ENCODE data around the gene ANKHD1.
"Not testable (repeated sequence)": the region's sequence is repeated elsewhere in the genome, so short reads cannot be mapped to it uniquely, and the experiment has no call there.

ANKHD1 gene

DNA sequence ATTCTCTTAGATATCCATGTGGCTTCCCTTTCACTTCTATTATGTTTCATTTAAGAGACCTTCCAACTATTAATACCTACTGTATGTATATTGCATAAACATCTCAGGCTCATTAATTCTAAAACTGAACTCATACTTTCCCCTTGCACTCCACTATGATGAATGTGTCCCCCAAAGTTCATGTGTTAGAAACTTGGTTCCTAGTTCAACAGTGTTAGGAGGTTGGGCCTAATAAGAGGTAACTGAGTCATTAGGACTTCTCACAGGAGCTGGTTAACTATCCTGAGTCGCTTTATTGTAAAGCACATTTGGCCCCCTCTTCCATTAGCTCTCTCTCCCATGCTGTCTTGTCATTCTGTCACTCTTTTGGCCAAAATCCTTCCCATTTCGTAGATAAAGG lies 22.0 kb downstream of the ANKHD1 start:
- no peak for DNase-seq (ENCODE audit: low read depth in 2 of 2)

DNA sequence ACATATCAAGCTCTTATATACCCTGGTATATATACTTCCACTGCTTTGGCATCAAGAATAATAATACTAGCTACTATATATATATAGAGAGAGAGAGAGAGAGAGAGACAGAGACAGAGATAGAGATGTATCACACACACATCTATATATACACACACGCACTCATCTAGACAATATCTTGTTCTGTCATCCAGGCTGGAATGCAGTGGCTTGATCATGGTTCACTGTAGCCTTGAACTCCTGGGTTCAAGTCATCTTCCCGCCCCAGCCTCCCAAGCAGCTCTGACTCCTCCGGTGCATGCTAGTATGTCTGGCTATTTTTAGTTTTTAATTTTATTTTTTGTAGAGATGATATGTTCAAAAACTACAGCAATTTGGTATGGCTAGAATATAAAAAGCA lies 22.5 kb downstream of the ANKHD1 start:
- no peak for DNase-seq (ENCODE audit: low read depth in 2 of 2)

DNA sequence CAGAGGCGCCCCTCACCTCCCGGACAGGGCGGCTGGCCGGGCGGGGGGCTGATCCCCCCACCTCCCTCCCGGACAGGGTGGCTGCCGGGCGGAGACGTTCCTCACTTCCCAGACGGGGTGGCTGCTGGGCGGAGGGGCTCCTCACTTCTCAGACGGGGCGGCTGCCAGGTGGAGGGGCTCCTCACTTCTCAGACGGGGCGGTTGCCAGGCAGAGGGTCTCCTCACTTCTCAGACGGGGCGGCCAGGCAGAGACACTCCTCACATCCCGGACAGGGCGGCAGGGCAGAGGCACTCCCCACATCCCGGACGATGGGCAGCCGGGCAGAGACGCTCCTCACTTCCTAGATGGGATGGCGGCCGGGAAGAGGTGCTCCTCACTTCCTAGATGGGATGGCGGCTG lies 26.1 kb downstream of the ANKHD1 start:
- DNase-seq (ENCODE audit: low read depth in 2 of 2) = not testable (repeated sequence)

DNA sequence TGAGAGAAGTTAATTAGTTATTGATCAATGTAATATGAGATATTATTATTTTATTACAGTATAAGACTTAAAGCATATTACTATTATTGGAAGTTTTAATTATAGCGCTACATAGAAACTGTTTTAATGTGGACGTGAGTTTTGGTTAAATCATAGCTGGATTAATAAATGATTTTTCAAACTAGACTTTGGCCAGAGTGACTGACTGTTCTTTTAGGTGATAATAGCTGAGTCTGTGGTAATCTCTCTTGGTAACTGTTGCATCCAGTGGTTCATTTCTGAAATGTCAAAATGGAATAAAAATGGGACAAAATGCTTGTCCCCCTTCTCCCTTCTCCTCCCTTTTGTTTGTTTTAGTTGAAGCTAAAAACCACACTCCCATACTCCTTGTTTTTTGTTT lies 28.1 kb downstream of the ANKHD1 start:
- DNase-seq (ENCODE audit: low read depth in 2 of 2) = no peak

DNA sequence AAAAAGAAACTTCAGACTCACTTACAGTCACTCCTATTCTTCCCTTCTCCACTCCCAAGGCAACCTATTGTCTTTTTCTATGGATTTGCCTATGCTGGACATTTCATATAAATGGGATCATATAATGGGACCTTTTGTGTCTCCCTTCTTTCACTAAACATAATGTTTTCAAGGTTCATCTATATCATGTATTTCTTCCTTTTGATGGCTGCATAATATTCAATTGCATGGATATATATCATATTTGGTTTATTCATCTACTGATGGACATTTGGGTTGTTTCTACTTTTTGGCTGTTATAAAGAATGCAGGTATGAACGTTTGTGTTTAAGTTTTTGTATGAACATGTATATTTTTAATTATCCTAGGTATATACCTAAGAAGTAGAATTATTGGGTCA lies 30.6 kb downstream of the ANKHD1 start:
- DNase-seq (ENCODE audit: low read depth in 2 of 2) = no peak

DNA sequence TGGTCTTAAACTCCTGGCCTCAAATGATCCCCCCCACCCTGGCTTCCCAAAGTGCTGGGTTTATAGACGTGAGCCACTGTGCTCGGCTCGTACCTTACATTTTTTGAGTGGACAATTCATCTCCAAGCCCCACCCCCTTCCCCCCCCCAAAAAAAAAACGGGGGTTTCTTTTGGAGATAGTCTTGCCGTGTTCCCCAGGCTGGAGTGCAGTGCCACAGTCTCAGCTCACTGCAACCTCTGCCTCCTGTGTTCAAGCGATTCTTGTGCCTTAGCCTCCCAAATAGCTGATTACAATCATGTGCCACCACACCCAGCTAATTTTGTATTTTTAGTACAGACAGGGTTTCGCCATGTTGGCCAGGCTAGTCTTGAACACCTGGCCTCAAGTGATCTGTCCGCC lies 31.3 kb downstream of the ANKHD1 start:
- no peak for DNase-seq (ENCODE audit: low read depth in 2 of 2)

DNA sequence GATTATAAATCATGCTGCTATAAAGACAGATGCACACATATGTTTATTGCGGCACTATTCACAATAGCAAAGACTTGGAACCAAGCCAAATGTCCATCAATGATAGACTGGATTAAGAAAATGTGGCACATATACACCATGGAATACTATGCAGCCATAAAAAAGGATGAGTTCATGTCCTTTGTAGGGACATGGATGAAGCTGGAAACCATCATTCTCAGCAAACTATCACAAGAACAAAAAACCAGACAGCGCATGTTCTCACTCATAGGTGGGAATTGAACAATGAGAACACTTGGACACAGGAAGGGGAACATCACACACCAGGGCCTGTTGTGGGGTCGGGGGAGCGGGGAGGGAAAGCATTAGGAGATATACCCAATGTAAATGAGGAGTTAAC lies 55.7 kb downstream of the ANKHD1 start:
- not testable (repeated sequence) for DNase-seq (ENCODE audit: low read depth in 2 of 2)

DNA sequence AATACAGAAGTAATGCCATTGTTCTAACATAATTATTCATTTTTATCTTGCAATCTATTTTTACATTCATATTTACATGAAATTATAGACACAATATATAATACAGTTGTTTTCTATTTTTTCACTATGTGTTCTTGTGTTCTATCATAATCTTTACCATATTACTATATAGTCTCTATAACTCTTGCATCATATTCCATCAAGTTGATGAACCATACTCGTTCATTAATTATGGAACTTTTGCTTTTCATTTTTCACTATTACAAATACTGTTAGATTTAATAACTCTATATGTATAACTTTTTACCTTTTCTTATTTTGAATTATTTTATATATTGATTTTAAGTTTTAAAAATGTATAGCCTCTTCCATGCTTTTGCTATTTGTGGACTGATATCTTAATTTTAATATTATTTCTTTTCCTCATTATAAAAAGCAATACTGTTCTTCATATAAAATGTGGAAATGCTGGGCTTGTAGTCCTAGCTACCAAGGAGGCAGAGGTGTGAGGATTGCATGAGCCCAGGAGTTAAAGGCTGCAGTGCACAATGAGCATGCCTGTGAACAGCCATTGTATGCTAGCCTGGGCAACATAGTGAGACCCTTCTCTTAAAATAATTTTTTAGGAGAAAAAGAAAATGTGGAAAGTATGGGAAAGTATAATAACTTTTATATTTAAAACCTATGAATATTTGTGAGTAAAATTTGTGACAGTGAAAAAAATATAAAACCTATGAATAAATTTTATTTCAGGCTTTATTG lies 65.5 kb downstream of the ANKHD1 start:
- DNase-seq (ENCODE audit: low read depth in 2 of 2) = no peak

DNA sequence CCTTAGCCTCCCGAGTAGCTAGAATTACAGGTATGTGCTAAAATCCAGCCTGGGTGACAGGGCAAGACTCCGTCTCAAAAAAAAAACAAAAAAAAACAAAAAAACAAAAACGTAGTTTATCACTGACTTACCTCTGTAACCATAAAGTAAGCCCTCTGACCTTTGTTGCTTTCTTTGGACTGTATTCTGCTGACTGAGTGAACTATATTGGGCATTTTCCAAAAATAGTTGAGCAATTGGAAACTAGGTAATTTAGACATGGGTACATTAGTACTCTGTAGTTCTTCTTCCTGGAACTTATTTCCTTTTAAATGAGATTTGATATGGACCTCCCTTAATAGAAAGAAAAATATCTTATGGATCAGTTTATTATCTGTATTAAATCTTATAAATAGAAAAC lies 66.6 kb downstream of the ANKHD1 start:
- DNase-seq (ENCODE audit: low read depth in 2 of 2) = no peak

DNA sequence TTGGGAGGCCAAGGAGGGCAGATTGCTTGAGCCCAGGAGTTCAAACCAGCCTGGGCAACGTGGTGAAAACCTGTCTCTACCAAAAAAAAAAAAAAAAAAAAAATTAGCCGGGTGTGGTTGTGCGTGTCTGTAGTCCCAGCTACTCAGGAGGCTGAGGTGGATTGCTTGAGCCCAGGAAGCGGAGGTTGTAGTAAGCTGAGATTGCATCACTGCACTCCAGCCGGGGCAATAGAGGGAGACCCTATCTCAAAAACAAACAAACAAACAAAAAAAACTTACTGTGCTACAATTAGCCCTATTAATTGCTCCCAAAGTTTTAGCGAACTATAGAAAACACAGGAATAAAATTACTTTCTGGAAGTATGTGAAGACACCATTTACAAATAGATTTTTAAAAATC lies 67.6 kb downstream of the ANKHD1 start:
- no peak for DNase-seq (ENCODE audit: low read depth in 2 of 2)

DNA sequence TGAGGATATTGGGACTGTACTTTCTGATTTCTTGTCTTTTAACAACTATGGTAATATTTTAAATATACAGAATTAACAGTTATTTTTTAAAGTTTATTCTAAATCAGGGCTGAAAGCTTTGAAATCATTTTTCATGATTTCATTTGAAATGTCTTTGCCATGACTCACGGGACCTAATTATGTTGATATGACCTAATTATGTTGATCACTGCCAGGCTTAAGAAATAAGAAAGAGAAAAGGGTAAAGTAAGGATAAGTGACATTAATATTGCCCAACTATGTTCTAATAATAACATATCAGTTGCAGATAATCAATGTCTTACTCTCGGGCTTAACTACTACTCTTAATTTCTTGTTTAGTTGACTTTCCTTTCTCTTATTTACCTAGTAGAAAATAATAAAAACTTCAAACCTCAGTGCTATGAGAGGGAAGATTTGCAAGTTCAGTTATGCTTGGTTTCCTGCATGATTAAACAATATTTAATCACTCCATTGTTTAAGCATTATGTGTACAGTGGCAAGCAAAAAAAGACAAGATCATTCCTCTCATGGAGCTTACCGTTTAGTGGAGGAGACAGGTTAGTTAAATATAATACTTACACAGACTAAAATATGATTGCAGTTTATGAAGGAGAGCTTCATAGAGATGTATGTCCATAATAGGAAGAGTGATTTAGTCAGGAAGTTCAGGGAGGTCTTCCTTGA lies 78.8 kb downstream of the ANKHD1 start:
- no peak for DNase-seq (ENCODE audit: low read depth in 2 of 2)

DNA sequence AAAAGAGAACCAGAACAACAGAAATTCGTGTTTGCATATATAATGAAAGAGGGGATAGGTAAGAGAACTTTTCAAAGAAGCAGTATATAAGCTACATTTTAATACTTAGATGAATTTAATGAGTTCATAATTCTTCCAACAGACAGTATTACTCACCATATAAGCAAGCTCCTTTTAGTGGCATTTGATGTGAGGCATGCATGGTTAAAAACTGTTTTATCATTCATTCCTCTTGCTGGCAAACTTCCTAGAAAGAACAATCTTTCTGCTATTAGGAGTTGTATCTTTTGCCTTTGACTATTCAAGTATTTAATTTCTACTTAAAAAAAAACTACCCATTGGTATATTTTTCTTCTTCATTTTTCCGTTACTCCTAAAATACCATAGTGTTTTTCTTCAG lies 80.1 kb downstream of the ANKHD1 start:
- DNase-seq (ENCODE audit: low read depth in 2 of 2) = no peak

DNA sequence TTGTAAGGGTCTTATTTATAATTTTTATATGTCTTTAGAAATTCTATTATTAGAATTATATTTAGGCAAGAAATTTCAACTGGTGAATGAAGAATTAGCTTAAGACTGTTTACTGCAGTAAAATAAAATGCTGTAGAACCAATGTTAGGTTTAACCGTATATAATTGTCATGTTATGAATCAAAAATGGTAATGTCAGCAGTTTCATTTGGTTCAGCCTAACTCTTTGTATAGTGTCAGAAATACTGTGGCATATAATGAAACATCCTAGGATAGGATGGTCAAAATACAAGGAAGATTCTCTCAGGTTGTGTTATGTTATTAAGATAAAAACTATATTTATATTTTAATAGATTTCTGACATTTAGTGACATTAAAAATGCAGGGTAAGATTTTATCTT lies 81.4 kb downstream of the ANKHD1 start:
- DNase-seq (ENCODE audit: low read depth in 2 of 2) = no peak

DNA sequence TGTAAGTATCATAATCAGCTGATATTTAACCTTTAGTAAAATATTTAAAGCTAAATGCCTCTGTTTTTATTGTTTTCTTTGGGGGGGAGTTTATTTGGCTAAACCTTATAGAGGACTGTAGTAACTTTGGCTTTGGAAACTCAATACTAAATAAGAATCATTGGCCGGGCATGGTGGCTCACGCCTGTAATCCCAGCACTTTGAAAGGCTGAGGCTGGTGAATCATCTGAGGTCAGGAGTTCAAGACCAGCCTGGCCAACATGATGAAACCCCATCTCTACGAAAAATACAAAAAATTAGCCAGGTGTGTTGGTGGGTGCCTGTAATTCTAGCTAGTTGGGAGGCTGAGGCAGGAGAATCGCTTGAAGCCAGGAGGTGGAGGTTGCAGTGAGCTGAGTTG lies 86.5 kb downstream of the ANKHD1 start:
- not testable (repeated sequence) for DNase-seq (ENCODE audit: low read depth in 2 of 2)

DNA sequence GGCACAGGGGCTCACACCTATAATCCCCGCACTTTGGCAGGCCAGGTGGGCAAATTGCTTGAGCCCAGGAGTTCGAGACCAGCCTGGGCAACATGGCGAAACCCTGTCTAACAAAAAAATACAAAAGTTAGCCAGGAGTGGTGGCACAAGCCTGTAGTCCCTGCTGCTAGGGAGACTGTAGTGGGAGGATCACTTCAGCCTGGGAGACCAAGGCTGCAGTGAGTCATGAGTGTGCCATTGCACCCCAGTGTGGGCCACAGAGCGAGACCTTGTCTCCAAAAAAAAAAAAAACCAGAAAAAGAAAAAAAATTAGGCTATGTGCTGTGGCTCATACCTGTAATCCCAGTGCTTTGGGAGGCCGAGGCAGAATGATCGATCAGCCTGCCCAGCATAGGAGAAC lies 87.3 kb downstream of the ANKHD1 start:
- no peak for DNase-seq (ENCODE audit: low read depth in 2 of 2)

DNA sequence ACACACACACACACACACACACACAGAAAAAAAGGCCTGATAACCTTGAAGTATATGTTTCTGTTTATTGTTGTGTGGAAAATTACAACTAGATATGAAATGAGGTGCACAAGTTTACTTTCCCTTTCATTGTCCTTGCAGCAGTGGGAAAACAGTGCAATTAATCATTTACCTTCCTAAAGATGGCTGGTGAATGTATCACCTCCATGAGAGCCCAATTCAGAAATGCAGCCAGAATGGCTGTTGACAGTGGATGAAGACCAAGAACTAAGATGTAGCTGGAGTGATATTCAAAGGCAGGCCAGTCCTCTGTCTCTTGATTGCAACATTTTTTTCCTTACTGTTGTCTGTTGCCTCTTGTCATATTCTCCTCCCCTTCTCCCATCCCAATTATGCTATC lies 96.3 kb downstream of the ANKHD1 start:
- no peak for DNase-seq (ENCODE audit: low read depth in 2 of 2)

DNA sequence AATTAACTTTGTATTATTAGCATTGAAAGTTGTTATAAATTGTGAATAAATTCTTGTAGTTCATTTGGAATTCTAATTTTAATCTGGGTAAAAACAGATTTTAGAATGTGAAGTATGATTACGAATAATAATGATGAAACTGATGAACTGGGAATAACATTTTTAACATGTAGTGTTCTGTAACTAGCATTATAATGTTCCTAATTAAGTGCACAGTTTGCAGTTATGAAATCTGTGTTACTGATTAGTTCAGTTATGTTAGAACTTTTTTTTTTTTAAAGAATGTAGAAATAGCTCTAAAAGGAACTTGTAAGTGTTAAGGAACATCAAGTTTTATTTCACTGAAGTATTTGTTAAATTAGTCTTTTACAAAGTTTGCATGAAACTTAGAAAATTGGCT lies 97.0 kb downstream of the ANKHD1 start:
- DNase-seq (ENCODE audit: low read depth in 2 of 2) = no peak

DNA sequence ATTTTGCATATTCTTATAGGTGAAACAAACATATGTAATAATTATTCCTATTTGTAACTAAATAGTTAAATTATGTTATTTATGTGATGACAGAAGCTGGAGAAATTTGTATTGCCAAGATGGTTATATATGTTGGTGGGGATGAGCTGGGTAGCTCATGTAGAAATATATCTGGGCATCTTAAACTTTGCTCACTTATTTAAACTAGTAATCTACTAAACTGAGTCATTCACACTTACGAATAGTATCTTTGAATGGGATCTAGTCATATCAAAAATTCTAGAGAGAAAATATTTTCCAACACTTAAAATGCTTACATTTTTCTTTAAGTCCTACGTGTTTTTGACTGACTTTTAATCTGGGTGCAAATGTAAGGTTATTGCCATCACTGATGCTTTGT lies 101.2 kb downstream of the ANKHD1 start:
- DNase-seq (ENCODE audit: low read depth in 2 of 2) = no peak

DNA sequence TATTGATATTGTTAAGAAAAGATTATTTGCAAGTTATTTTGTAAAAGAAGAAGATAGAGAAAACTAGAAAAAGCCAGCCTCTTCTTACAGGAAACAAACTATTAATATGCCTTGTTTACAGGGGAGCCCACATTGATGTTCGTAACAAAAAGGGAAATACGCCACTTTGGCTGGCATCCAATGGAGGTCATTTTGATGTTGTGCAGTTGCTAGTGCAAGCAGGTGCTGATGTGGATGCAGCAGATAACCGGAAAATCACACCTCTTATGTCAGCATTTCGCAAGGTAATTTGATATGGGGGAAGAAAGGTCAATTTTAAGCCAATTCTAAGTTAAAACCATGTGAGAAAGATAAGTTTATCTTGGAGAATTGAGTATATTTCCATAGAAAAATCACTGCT lies 108.3 kb downstream of the ANKHD1 start:
- DNase-seq (ENCODE audit: low read depth in 2 of 2) = no peak

DNA sequence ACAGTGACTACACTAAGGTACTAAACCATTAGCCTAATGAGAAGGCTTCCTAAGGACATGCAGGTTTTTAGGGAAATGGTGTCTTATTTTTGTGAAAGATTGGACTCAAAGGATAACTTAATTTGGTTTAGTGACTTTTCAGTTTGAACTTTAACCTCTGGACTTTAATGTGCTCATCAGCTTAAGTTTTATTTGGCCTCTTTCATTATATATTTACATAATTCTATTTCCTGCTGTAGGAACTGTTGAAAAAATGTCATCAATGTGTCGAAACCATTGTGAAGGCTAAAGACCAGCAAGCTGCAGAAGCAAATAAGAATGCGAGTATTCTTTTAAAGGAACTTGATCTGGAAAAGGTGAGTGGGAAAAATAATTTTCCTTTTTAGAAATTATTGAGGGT lies 111.5 kb downstream of the ANKHD1 start:
- DNase-seq (ENCODE audit: low read depth in 2 of 2) = no peak

DNA sequence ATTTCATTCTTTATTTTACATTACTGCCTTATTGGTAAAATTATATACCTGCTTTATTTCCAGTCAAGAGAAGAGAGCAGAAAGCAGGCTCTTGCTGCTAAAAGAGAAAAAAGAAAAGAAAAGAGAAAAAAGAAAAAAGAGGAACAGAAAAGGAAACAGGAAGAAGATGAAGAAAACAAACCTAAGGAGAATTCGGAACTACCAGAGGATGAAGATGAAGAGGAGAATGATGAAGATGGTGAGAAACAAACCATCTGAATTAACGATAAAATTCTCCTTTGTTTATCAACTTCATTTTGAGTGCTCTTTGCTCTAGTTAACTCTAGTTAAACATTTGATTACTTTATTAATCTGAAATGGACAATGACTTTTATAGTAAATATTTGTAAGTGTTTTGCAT lies 122.4 kb downstream of the ANKHD1 start:
- no peak for DNase-seq (ENCODE audit: low read depth in 2 of 2)

DNA sequence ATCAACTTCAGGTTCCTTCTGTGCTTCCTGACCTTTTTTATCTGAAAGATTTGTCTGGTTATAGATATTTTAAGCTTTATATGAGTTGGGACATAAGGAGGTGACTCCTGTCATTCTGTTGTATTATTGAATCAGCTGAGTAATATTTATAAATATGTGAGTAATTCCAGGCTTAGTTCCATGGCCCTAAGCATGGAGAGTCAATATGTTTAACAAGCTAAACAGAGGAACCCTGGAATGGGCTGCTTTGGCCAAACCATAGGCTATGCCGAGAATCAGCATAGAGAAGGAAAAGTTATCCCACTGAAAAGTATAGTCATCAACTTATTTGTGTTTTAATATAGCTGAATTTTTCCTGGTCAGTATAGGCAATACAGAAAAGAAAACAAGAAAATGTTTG lies 138.6 kb downstream of the ANKHD1 start:
- no peak for DNase-seq (ENCODE audit: low read depth in 2 of 2)

DNA sequence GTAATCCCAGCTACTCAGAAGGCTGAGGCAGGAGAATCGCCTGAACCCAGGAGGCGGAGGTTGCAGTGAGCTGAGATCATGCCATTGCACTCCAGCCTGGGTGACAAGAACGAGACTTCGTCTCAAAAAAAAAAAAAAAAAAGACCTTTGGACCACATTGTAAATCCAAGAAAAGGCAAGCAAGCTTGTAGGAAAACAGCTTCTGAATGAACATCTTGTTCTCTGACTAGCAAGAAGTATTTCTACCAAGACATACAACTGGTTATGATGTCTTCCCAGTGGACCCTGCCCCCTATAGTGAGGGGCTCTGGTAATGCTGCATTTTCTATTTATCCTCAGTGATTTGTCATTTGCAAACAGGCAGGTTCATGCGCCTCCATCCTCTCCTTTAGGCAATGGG lies 141.3 kb downstream of the ANKHD1 start:
- no peak for DNase-seq (ENCODE audit: low read depth in 2 of 2)

DNA sequence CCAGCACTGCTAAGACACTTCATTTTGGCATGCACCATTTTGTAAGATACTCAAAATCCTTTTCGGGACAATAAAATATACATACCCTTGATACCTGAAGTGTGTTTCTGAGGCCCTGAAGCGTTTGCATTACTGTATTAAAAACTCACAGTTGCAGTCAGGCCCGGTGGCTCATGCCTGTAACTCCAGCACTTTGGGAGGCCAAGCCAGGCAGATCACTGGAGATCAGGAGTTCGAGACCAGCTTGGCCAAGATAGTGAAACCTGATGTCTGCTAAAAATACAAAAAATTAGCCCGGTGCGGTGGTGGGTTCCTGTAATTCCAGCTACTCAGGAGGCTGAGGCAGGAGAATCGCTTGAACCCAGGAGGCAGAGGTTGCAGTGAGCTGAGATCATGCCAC lies 143.4 kb downstream of the ANKHD1 start:
- DNase-seq (ENCODE audit: low read depth in 2 of 2) = no peak

Data from stimulated activated CD4-positive, alpha-beta T cell treated with anti-CD3 and anti-CD28 coated beads, Interleukin-12 subunit alpha, Interleukin-12 subunit beta, amount 100 ng/mL, for 24 hours (primary cell).